Upper lobe of left lung (tissue), 6 donors: ENCODE data around the gene PHF11. TPM values are rescaled to one million over a fixed set of nuclear protein-coding genes. Genes with fewer than 3 reads are reported as not detected.
"Not testable (repeated sequence)": the region's sequence is repeated elsewhere in the genome, so short reads cannot be mapped to it uniquely, and the experiment has no call there.

Experiments used
- ATAC-seq, 2 donors: fragments of 200-7000 bp; cut with Tn5 transposase; one replicate each; pipeline ENCODE4 v1.9.1; 2022; ENCODE audit warnings: mild to moderate bottlenecking in 2 of 2, moderate library complexity in 2 of 2; ENCODE audit not compliant: low FRiP score in 2 of 2
- DNase-seq, 2 donors: peaks; one replicate each; pipeline ENCODE4 v3.0.0-alpha.2; 2019 to 2020
- H3K27ac ChIP-seq, 4 donors: fragments of 200-600 bp; sonication (generic); one replicate each; pipeline ENCODE4 v1.5.1; 2016 to 2019
- H3K27me3 ChIP-seq, 4 donors: fragments of 200-600 bp; sonication (generic); one replicate each; pipeline ENCODE4 v1.5.1; 2017 to 2019
- H3K36me3 ChIP-seq, 4 donors: fragments of 200-600 bp; sonication (generic); one replicate each; pipeline ENCODE4 v1.5.1; 2016 to 2019
- H3K4me1 ChIP-seq, 4 donors: fragments of 200-600 bp; sonication (generic); one replicate each; pipeline ENCODE4 v1.5.1; 2018 to 2019
- H3K4me3 ChIP-seq, 4 donors: fragments of 200-600 bp; sonication (generic); one replicate each; pipeline ENCODE4 v1.5.1; 2017 to 2019; ENCODE audit warnings: mild to moderate bottlenecking in 2 of 4, moderate library complexity in 1 of 4
- H3K9me3 ChIP-seq, 4 donors: fragments of 200-600 bp; sonication (generic); one replicate each; pipeline ENCODE4 v1.5.1; 2018 to 2019
- CTCF ChIP-seq, 6 experiments: fragments of 450-650 bp in 4 of 6; fragments of 200-600 bp in 2 of 6; sonication (generic) in 2 of 6; IDR thresholded peaks; one replicate each; pipeline ENCODE4 v1.5.1; 2016 to 2019; ENCODE audit warnings: antibody characterized with exemption in 6 of 6
- EP300 ChIP-seq, 4 donors: sonication (generic); formaldehyde crosslinking; IDR thresholded peaks; one replicate each; pipeline ENCODE4 v1.5.1; 2017; ENCODE audit warnings: antibody characterized with exemption in 4 of 4, control low read depth in 2 of 4
- POLR2A ChIP-seq, 4 donors: fragments of 450-650 bp; IDR thresholded peaks; one replicate each; pipeline ENCODE4 v1.5.1; 2016 to 2017; ENCODE audit warnings: antibody characterized with exemption in 4 of 4, mild to moderate bottlenecking in 2 of 4
- POLR2AphosphoS5 ChIP-seq, 2 donors: sonication (generic); formaldehyde crosslinking; IDR thresholded peaks; one replicate each; pipeline ENCODE4 v1.5.1; 2017; ENCODE audit warnings: antibody characterized with exemption in 2 of 2
- WGBS, 2 donors: methylation state at CpG; one replicate each; pipeline ENCODE4 v1.1.5; 2017 to 2018; 5-methylcytosine and 5-hydroxymethylcytosine counted together
- total RNA-seq, 6 donors: library from RNA; depleted of rRNA in 4 of 6; stranded (reverse); fragments of >200 nt in 4 of 6; gene quantifications; one replicate each; pipeline versions ENCODE4 v1.1.0 to v1.2.1, GENCODE V29; 2016 to 2021
- donor health status: DM: no; HTN: no; CAD: no; lungs with moderate emphysema.
- donor health status: DM: no; HTN: yes; CAD: no; lungs with severe emphysema.

Gene PHF11
- total RNA-seq, 6 donors from 2014 or later = 27.1 to 89.1 (median 39.3) TPM

- Histone ChIP-seq H3K36me3 (no peaks in the 10 kb centered on the region), H3K9me3 (no peaks in the 10 kb centered on the region), H3K27ac (peak overlapping the region; percentile 95 to 99 (median 96)), H3K27me3 (no peaks in the 10 kb centered on the region), H3K4me1 (peaks cover 0 to 17% (median 4%) of the 10 kb centered on the region in 4 donors), H3K4me3 (peak overlapping the region in 3 of 4 donors; percentile 52 to 69 (median 68))
- DNase-seq (no peak), ATAC-seq (no peak)
- no peak for TF ChIP-seq EP300 (IDR thresholded peaks at IDR 0.05)
- no peak for TF ChIP-seq POLR2A (IDR thresholded peaks at IDR 0.05)
- no peak for TF ChIP-seq CTCF (IDR thresholded peaks at IDR 0.05)
- no peak for TF ChIP-seq POLR2AphosphoS5 (IDR thresholded peaks at IDR 0.05)
- WGBS, 2 donors = 70 to 75% methylated on average over 2 of the region's 2 CpGs
These were observed 1.1 kb upstream of the PHF11 start for GRCh38 chr13:49494645-49495044.

GRCh38 chr13:49496837-49497236 lies 1.1 kb downstream of the PHF11 start:
- H3K27me3 ChIP-seq, DNase-seq, H3K36me3 ChIP-seq, ATAC-seq, H3K9me3 ChIP-seq: not testable (repeated sequence)
- Histone ChIP-seq H3K27ac (peak overlapping the region; percentile 95 to 99 (median 96)), H3K4me1 (peaks cover 0 to 17% (median 4%) of the 10 kb centered on the region in 4 donors), H3K4me3 (peak overlapping the region in 1 of 4 donors; percentile 68)
- WGBS, 2 donors = 78% methylated on average over 11 of the region's 11 CpGs

GRCh38 chr13:49497272-49497671 lies 1.5 kb downstream of the PHF11 start:
- DNase-seq (no peak), ATAC-seq (no peak)
- Histone ChIP-seq H3K9me3 (no peaks in the 10 kb centered on the region), H3K4me3 (no peak overlapping the region), H3K27ac (peak overlapping the region; percentile 95 to 99 (median 96)), H3K36me3 (no peaks in the 10 kb centered on the region), H3K4me1 (peaks cover 0 to 17% (median 4%) of the 10 kb centered on the region in 4 donors), H3K27me3 (no peaks in the 10 kb centered on the region)
- 91 to 94% methylated on average over 5 of the region's 5 CpGs for WGBS, 2 donors
- TF ChIP-seq POLR2AphosphoS5 (IDR thresholded peaks at IDR 0.05) (no peak), EP300 (IDR thresholded peaks at IDR 0.05) (no peak), CTCF (IDR thresholded peaks at IDR 0.05) (no peak), POLR2A (IDR thresholded peaks at IDR 0.05) (no peak)

GRCh38 chr13:49498206-49498605 lies 2.5 kb downstream of the PHF11 start:
- WGBS, 2 donors = 68 to 76% methylated on average over 4 of the region's 4 CpGs
- no peak for DNase-seq
- H3K36me3 ChIP-seq = peaks cover 0 to 4% (median 0%) of the 10 kb centered on the region in 4 donors
- no peak for TF ChIP-seq CTCF (IDR thresholded peaks at IDR 0.05)
- no peak for TF ChIP-seq POLR2AphosphoS5 (IDR thresholded peaks at IDR 0.05)
- no peak for TF ChIP-seq POLR2A (IDR thresholded peaks at IDR 0.05)
- TF ChIP-seq EP300 (IDR thresholded peaks at IDR 0.05) = no peak
- no peaks in the 10 kb centered on the region for H3K27me3 ChIP-seq
- H3K27ac ChIP-seq = peak overlapping the region in 2 of 4 donors; percentile 97 to 99
- H3K9me3 ChIP-seq = no peaks in the 10 kb centered on the region
- no peak for ATAC-seq
- H3K4me3 ChIP-seq = no peak overlapping the region
- H3K4me1 ChIP-seq = peaks cover 0 to 24% (median 7%) of the 10 kb centered on the region in 4 donors

- no peak for TF ChIP-seq EP300 (IDR thresholded peaks at IDR 0.05)
- TF ChIP-seq CTCF (IDR thresholded peaks at IDR 0.05) = no peak
- TF ChIP-seq POLR2AphosphoS5 (IDR thresholded peaks at IDR 0.05) = no peak
- TF ChIP-seq POLR2A (IDR thresholded peaks at IDR 0.05) = no peak
- no peaks in the 10 kb centered on the region for H3K27me3 ChIP-seq
- WGBS, 2 donors = 71 to 75% methylated on average over 6 of the region's 6 CpGs
- H3K9me3 ChIP-seq = no peaks in the 10 kb centered on the region
- DNase-seq (no peak), ATAC-seq (no peak)
- H3K27ac ChIP-seq = peak overlapping the region in 2 of 4 donors; percentile 4 to 6
- H3K4me1 ChIP-seq = peaks cover 0 to 19% (median 6%) of the 10 kb centered on the region in 4 donors
- peaks cover 0 to 4% (median 0%) of the 10 kb centered on the region in 4 donors for H3K36me3 ChIP-seq
- no peak overlapping the region for H3K4me3 ChIP-seq
These were observed 4.3 kb downstream of the PHF11 start for GRCh38 chr13:49499889-49500660.
